Measurements from ENCODE around the gene MORN2.

MORN2 gene

GRCh38 chr2:38922902-38923301 is 47.1 kb downstream of the MORN2 start:
- Histone ChIP-seq H3K27me3 (ENCODE audit: control insufficient read depth in 1 of 2, insufficient read depth in 2 of 2, low read length in 2 of 2) (no peaks in the 10 kb centered on the region), H3K4me3 (ENCODE audit: low read length in 2 of 2) (no peak overlapping the region), H3K9me3 (ENCODE audit: control insufficient read depth in 2 of 2, low read length in 2 of 2) (no peaks in the 10 kb centered on the region), H3K27ac (ENCODE audit: low read length) (no peak overlapping the region), H3K4me1 (ENCODE audit: control insufficient read depth, insufficient read depth, low read length) (no peaks in the 10 kb centered on the region), H3K36me3 (ENCODE audit: control insufficient read depth in 2 of 2, insufficient read depth in 2 of 2, low read length in 2 of 2) (no peaks in the 10 kb centered on the region), H3K9ac (ENCODE audit: low read length in 2 of 2) (no peak overlapping the region)

- Histone ChIP-seq H3K36me3 (ENCODE audit: control insufficient read depth in 2 of 2, insufficient read depth in 2 of 2, low read length in 2 of 2) (no peaks in the 10 kb centered on the region), H3K27me3 (ENCODE audit: control insufficient read depth in 1 of 2, insufficient read depth in 2 of 2, low read length in 2 of 2) (no peaks in the 10 kb centered on the region), H3K4me3 (ENCODE audit: low read length in 2 of 2) (no peak overlapping the region), H3K4me1 (ENCODE audit: control insufficient read depth, insufficient read depth, low read length) (no peaks in the 10 kb centered on the region), H3K9me3 (ENCODE audit: control insufficient read depth in 2 of 2, low read length in 2 of 2) (no peaks in the 10 kb centered on the region), H3K27ac (ENCODE audit: low read length) (no peak overlapping the region), H3K9ac (ENCODE audit: low read length in 2 of 2) (no peak overlapping the region)
Measured at GRCh38 chr2:38925982-38926381, 50.2 kb downstream of the MORN2 start.

- no peaks in the 10 kb centered on the region for H3K27me3 ChIP-seq (ENCODE audit: control insufficient read depth in 1 of 2, insufficient read depth in 2 of 2, low read length in 2 of 2)
- H3K4me1 ChIP-seq (ENCODE audit: control insufficient read depth, insufficient read depth, low read length), result no peaks in the 10 kb centered on the region
- no peak overlapping the region for H3K27ac ChIP-seq (ENCODE audit: low read length)
- no peaks in the 10 kb centered on the region for H3K36me3 ChIP-seq (ENCODE audit: control insufficient read depth in 2 of 2, insufficient read depth in 2 of 2, low read length in 2 of 2)
- no peak overlapping the region for H3K9ac ChIP-seq (ENCODE audit: low read length in 2 of 2)
- H3K4me3 ChIP-seq (ENCODE audit: low read length in 2 of 2), result no peak overlapping the region
- H3K9me3 ChIP-seq (ENCODE audit: control insufficient read depth in 2 of 2, low read length in 2 of 2), result no peaks in the 10 kb centered on the region
Measured at GRCh38 chr2:38930600-38930999, 54.8 kb downstream of the MORN2 start.

Data from stomach smooth muscle (tissue), 2 donors.